H1 (cell line): ENCODE results near the gene IL2RG. TPM values are rescaled to one million over a fixed set of nuclear protein-coding genes. Genes with fewer than 3 reads are reported as not detected.

Experiments used
- MAX ChIP-seq: IDR thresholded peaks from 2 replicates; pipeline ENCODE4 v1.6.1; 2012; ENCODE audit warnings: inconsistent platforms
- polyA plus RNA-seq, 7 experiments: library from polyadenylated mRNA; depleted of rRNA in 3 of 7; stranded (reverse) in 5 of 7; unstranded in 2 of 7; fragments of >200 nt in 5 of 7; fragments of 200-250 nt in 2 of 7; gene quantifications; 1 replicate in 5 of 7; 2 replicates in 1 of 7; 4 replicates in 1 of 7; pipeline versions ENCODE4 v1.2.1 to v1.2.3, GENCODE V29; 2011 to 2013; ENCODE audit warnings: missing spikeins in 2 of 7, mixed read lengths in 2 of 7
- total RNA-seq: library from RNA; stranded (reverse); fragmentation: NEBNext Ultra II Directional; extraction: Animal tissue kit (Norgen Biotek cat#: 25700); gene quantifications from 2 replicates; pipeline ENCODE4 v1.2.1, GENCODE V29; 2021

Gene IL2RG
- total and polyA plus RNA-seq, 2 of the 8 experiments (the other 6 are each of a cell fraction or from before 2014, with no cell fraction given): not detected

GRCh38 chrX:71095555-71095980, 15.8 kb downstream of the IL2RG start, which contains the start of gene FOXO4 (continued):
- TF ChIP-seq MAX: 0 out of 2 replicates have a peak, but pooled peaks have one; percentile 33
